ENCODE data around the gene CCDC15.

DNA sequence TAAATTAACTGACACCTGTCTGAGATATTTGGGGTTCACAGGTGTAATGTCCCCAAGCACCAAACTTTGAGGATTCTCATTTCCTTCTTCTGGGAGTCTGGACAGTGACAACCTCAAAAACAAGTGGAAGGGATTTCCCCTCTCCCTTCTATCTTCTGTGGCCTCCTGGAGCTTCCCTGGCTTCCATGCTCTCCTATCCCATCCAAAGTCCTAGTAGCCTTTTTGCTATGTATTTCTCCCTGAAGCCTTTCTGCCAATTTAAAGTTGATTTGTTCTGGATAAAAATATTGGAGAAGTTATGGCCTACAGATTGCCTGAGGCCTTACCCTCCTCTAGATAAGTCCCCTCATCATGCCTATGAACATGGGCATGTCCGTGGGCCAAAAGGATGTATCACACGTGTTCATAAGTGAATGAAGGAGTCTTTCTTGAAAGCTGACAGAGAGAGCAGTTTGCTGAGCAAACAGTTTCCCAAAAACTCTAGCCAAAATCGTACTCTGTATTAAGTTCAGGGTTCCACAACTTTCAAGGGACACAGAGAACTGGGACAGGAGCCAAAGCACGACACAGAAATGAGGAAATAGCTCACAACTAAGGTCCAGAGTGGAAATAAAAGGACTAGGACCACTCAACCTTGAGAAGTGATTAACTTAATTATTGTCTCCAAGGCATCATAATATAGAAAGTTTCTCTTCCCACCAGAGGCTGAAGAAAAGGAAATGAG lies 24.9 kb upstream of the CCDC15 start:
- TF ChIP-seq CTCF (IDR thresholded peaks at IDR 0.05) (no peak), EP300 (IDR thresholded peaks at IDR 0.05) (no peak), POLR2A (IDR thresholded peaks at IDR 0.05) (no peak)

All from ovary (tissue), 3 donors.